NCI-H524 (cell line): ENCODE results near the gene PPP2R3B.
"Not testable (repeated sequence)": the region's sequence is repeated elsewhere in the genome, so short reads cannot be mapped to it uniquely, and the experiment has no call there.

ENCODE experiments used
- DNase-seq, 2 experiments: peaks; one replicate each; lab custom pipeline; 2025; lab: John Stamatoyannopoulos, UW

PPP2R3B gene

GRCh38 chrX:353566-354535 lies 32.9 kb downstream of the PPP2R3B start:
- no peak for DNase-seq

GRCh38 chrX:352582-353314 lies 34.0 kb downstream of the PPP2R3B start:
- DNase-seq = no peak

- no peak for DNase-seq
These were observed 34.5 kb downstream of the PPP2R3B start for GRCh38 chrX:352181-352580.

GRCh38 chrX:351736-352135 lies 35.0 kb downstream of the PPP2R3B start:
- DNase-seq = no peak

GRCh38 chrX:351324-351641 lies 35.4 kb downstream of the PPP2R3B start:
- DNase-seq = not testable (repeated sequence)

GRCh38 chrX:350534-351323 lies 36.0 kb downstream of the PPP2R3B start:
- no peak for DNase-seq

GRCh38 chrX:350148-350533 lies 36.6 kb downstream of the PPP2R3B start:
- no peak for DNase-seq

- DNase-seq = no peak
These were observed 37.0 kb downstream of the PPP2R3B start for GRCh38 chrX:349702-350101.

GRCh38 chrX:349196-349595 lies 37.5 kb downstream of the PPP2R3B start:
- DNase-seq = no peak

GRCh38 chrX:348461-349117 lies 38.1 kb downstream of the PPP2R3B start:
- no peak for DNase-seq

GRCh38 chrX:347351-348117 lies 39.2 kb downstream of the PPP2R3B start:
- no peak for DNase-seq

GRCh38 chrX:346034-346813 lies 40.5 kb downstream of the PPP2R3B start:
- DNase-seq = no peak

- DNase-seq = no peak
These were observed 41.4 kb downstream of the PPP2R3B start for GRCh38 chrX:345020-345925.

- no peak for DNase-seq
These were observed 42.3 kb downstream of the PPP2R3B start for GRCh38 chrX:344371-344901.

GRCh38 chrX:341541-342101 lies 45.1 kb downstream of the PPP2R3B start:
- DNase-seq = no peak

GRCh38 chrX:340641-341423 lies 45.9 kb downstream of the PPP2R3B start:
- DNase-seq = no peak

GRCh38 chrX:340121-340520 lies 46.6 kb downstream of the PPP2R3B start:
- no peak for DNase-seq
